Activated CD4-positive, CD25-positive, alpha-beta regulatory T cell treated with anti-CD3 and anti-CD28 coated beads, Interleukin-2, amount 50 U/mL, for 24 hours (primary cell): Measurements from ENCODE around the gene PAAF1.
A peak's percentile ranks its signal among the peaks of the same experiment; 100 is the strongest.

Experiments used
- ATAC-seq, 2 donors: fragments of 150-1000 bp; cut with Tn5 transposase; one replicate each; pipeline ENCODE4 v1.10.0; 2021; ENCODE audit warnings: mild to moderate bottlenecking in 1 of 2, moderate library complexity in 1 of 2

Gene PAAF1

GRCh38 chr11:73974604-73975478 is 98.0 kb downstream of the PAAF1 start:
- no peak for ATAC-seq

GRCh38 chr11:73975479-73975757 is 98.6 kb downstream of the PAAF1 start:
- no peak for ATAC-seq

DNA sequence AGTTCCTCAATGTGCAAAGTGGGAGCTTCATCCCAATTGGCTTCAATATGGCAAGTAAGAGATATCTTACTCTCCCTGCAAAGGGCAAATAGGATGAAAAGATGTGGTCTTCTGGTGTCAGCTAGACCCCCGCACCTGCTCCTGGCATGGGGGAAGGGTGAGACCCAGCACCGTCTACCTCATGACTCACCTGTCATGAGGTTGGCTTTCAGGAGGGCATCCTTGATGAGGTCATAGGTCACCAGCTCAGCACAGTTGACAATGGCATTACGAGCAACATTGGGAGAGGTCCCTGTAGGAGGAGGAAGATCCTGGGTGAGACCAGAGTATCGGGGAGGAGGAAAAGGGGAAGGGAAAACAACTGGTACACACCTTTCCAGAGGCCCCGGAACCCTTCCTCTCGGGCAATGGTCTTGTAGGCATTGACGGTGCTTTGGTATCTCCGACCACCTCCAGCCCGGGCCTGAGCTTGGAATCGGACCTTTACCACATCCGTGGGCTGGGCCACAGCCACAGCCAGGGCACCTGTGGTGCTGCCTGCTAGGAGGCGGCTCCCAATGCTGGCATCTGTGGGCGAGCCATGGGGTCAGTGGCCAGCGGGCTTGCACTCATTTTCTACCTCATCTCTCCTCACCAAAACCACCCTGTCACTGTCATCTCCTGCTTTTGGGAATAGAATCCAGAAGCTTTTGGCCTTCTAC is 99.8 kb downstream of the PAAF1 start:
- ATAC-seq, result no peak

DNA sequence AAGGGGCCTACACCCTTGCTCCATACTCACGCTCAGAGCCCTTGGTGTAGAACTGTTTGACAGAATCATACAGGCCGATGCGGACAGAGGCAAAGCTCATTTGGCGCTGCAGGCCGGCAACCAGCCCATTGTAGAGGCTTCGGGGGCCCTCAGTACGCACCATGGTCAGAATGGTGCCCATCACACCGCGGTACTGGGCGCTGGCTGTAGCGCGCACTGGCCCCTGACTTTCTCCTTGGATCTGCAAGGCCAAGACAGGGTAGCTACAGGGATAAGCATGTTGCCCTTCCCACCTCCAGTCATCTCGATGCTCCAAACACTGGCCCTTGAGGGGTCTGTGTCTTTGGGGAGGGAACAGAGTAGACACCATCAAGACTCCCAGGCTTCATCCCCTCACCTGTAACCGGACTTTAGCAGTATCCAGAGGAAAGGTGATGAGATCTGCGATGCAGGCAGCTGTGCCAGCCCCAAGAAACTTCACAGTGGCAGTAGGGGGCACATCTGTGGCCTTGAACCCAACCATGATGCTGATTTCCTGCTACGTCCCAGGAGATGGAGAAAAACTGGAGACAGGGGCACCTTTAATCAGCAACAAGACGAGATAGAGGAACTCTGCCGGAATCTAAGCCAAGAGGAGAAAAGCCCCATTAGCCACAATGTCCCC is 101.2 kb downstream of the PAAF1 start:
- no peak for ATAC-seq

GRCh38 chr11:73978576-73979086 is 101.8 kb downstream of the PAAF1 start:
- ATAC-seq, result no peak

GRCh38 chr11:73980001-73980961 is 103.5 kb downstream of the PAAF1 start:
- ATAC-seq, result peak; percentile 33 to 38
